SK-N-SH (cell line): Measurements from ENCODE around the gene GART. TPM values are rescaled to one million over a fixed set of nuclear protein-coding genes. Genes with fewer than 3 reads are reported as not detected.
A peak's percentile ranks its signal among the peaks of the same experiment; 100 is the strongest.

Source experiments
- CTCF ChIA-PET: fragments of 300-600, 350-600 bp; formaldehyde crosslinking; extraction: SDS; loops from one replicate; lab custom pipeline; 2021; lab: Yijun Ruan, JAX
- POLR2A ChIA-PET: fragments of 350-600 bp; sonication (Branson Sonifier 250); formaldehyde crosslinking; extraction: SDS; loops from one replicate; lab custom pipeline; 2020; ENCODE audit warnings: antibody characterized with exemption, inconsistent platforms; lab: Yijun Ruan, JAX
- DNase-seq: peaks from one replicate; pipeline ENCODE4 v3.0.0; 2012
- H2AFZ ChIP-seq: fragments of 200-600 bp; sonication (generic); 2 replicates; pipeline ENCODE4 v1.8.1; 2016; ENCODE audit warnings: antibody characterized with exemption, mild to moderate bottlenecking, low read depth
- H3F3A ChIP-seq: fragments of 200-600 bp; sonication (generic); replicated peaks from 2 replicates; pipeline ENCODE3; 2016; ENCODE audit warnings: antibody characterized with exemption, mild to moderate bottlenecking; ENCODE audit not compliant: insufficient read depth
- H3K27ac ChIP-seq, 2 experiments: fragments of 200-500 bp in 1 of 2; fragments of 200-600 bp in 1 of 2; sonication (Bioruptor generic) in 1 of 2; sonication (generic), shearing (Covaris generic) in 1 of 2; 2 replicates each; pipeline versions ENCODE4 v1.5.1 to v1.6.1; 2014 to 2016; ENCODE audit warnings: low read depth in 2 of 2, inconsistent platforms in 1 of 2, low read length in 1 of 2, mild to moderate bottlenecking in 1 of 2, mixed read lengths in 1 of 2
- H3K27me3 ChIP-seq: fragments of 200-600 bp; sonication (generic), shearing (Covaris generic); 2 replicates; pipeline ENCODE4 v1.6.1; 2016; ENCODE audit warnings: mixed run types; ENCODE audit not compliant: insufficient read depth
- H3K36me3 ChIP-seq, 2 experiments: fragments of 200-500 bp in 1 of 2; fragments of 200-600 bp in 1 of 2; sonication (Bioruptor generic) in 1 of 2; sonication (generic) in 1 of 2; replicated peaks in 1 of 2; 2 replicates each; pipeline versions ENCODE3 to v1.5.1; 2014 to 2016; ENCODE audit warnings: low read length in 1 of 2, mild to moderate bottlenecking in 1 of 2; ENCODE audit not compliant: insufficient read depth in 2 of 2, control insufficient read depth in 1 of 2
- H3K4me1 ChIP-seq, 2 experiments: fragments of 200-500 bp in 1 of 2; fragments of 200-600 bp in 1 of 2; sonication (Bioruptor generic) in 1 of 2; sonication (generic), shearing (Covaris generic) in 1 of 2; 2 replicates each; pipeline versions ENCODE4 v1.5.1 to v1.6.1; 2014 to 2016; ENCODE audit warnings: low read depth in 1 of 2, low read length in 1 of 2, mixed run types in 1 of 2; ENCODE audit not compliant: insufficient read depth in 2 of 2, control insufficient read depth in 1 of 2
- H3K4me2 ChIP-seq: fragments of 200-600 bp; sonication (generic), shearing (Covaris generic); 2 replicates; pipeline ENCODE4 v1.6.1; 2017; ENCODE audit warnings: mixed run types
- H3K4me3 ChIP-seq, 2 experiments: fragments of 200-500 bp in 1 of 2; fragments of 200-600 bp in 1 of 2; sonication (Bioruptor generic) in 1 of 2; sonication (generic), shearing (Covaris generic) in 1 of 2; 2 replicates each; pipeline versions ENCODE4 v1.5.1 to v1.8.1; 2014 to 2016; ENCODE audit warnings: low read depth in 2 of 2, inconsistent platforms in 1 of 2, low read length in 1 of 2, mild to moderate bottlenecking in 1 of 2, mixed read lengths in 1 of 2, moderate library complexity in 1 of 2
- H3K79me2 ChIP-seq: fragments of 200-600 bp; sonication (generic); 2 replicates; pipeline ENCODE4 v1.8.1; 2017; ENCODE audit warnings: mild to moderate bottlenecking; ENCODE audit not compliant: insufficient read depth
- H3K9ac ChIP-seq: fragments of 200-600 bp; sonication (generic); 2 replicates; pipeline ENCODE4 v1.6.1; 2017; ENCODE audit warnings: mixed run types
- H3K9me2 ChIP-seq: fragments of 200-600 bp; sonication (generic); 2 replicates; pipeline ENCODE4 v1.6.1; 2017; ENCODE audit warnings: mixed run types
- H3K9me3 ChIP-seq: fragments of 200-600 bp; sonication (generic); 2 replicates; pipeline ENCODE4 v1.6.1; 2017; ENCODE audit warnings: mixed run types, mild to moderate bottlenecking, moderate library complexity
- H4K20me1 ChIP-seq: fragments of 200-600 bp; sonication (generic); 2 replicates; pipeline ENCODE4 v1.6.1; 2017; ENCODE audit warnings: mild to moderate bottlenecking, mixed run types; ENCODE audit not compliant: insufficient read depth
- ELF1 ChIP-seq: IDR thresholded peaks from 2 replicates; pipeline ENCODE4 v1.4.0; 2012
- FOSL2 ChIP-seq: IDR thresholded peaks from 2 replicates; pipeline ENCODE4 v1.4.0; 2012; ENCODE audit warnings: low read depth, mild to moderate bottlenecking, moderate library complexity, borderline replicate concordance
- FOXJ3 ChIP-seq: sonication (generic); formaldehyde crosslinking; IDR thresholded peaks from 2 replicates; pipeline ENCODE4 v1.5.1; 2020; ENCODE audit warnings: mild to moderate bottlenecking, missing genetic modification reagents
- GABPA ChIP-seq: IDR thresholded peaks from 2 replicates; pipeline ENCODE4 v1.4.0; 2012; ENCODE audit warnings: low read depth, mild to moderate bottlenecking
- GATA2 ChIP-seq: sonication (generic); formaldehyde crosslinking; IDR thresholded peaks from 2 replicates; pipeline ENCODE4 v1.5.0; 2020; ENCODE audit warnings: mild to moderate bottlenecking, missing genetic modification reagents
- JUND ChIP-seq: IDR thresholded peaks from 2 replicates; pipeline ENCODE4 v1.4.0; 2012
- MAX ChIP-seq: IDR thresholded peaks from 2 replicates; pipeline ENCODE4 v1.4.0; 2012; ENCODE audit warnings: low read depth
- PBX3 ChIP-seq: IDR thresholded peaks from 2 replicates; pipeline ENCODE4; 2012
- RAD21 ChIP-seq: IDR thresholded peaks from 2 replicates; pipeline ENCODE4 v1.6.1; 2012; ENCODE audit warnings: mild to moderate bottlenecking, low read length
- RFX5 ChIP-seq: IDR thresholded peaks from 2 replicates; pipeline ENCODE4 v1.6.1; 2012; ENCODE audit warnings: mild to moderate bottlenecking, improper control_type of control experiment, low read length
- SIN3A ChIP-seq: IDR thresholded peaks from 2 replicates; pipeline ENCODE4 v1.6.1; 2012; ENCODE audit warnings: low read depth, mild to moderate bottlenecking, low read length, moderate library complexity, borderline replicate concordance
- SMC3 ChIP-seq: IDR thresholded peaks from 2 replicates; pipeline ENCODE4 v1.6.1; 2012; ENCODE audit warnings: low read depth, low read length, improper control_type of control experiment
- TAF1 ChIP-seq: IDR thresholded peaks from 2 replicates; pipeline ENCODE4 v1.6.1; 2012; ENCODE audit warnings: low read depth, mild to moderate bottlenecking, low read length, moderate library complexity, borderline replicate concordance
- TCF12 ChIP-seq: IDR thresholded peaks from 2 replicates; pipeline ENCODE4 v1.4.0; 2012
- USF2 ChIP-seq: fragments of 150-350 bp; IDR thresholded peaks from 2 replicates; pipeline ENCODE4 v1.6.1; 2017; ENCODE audit warnings: antibody characterized with exemption, low read length, low read depth, borderline replicate concordance
- YY1 ChIP-seq: IDR thresholded peaks from 2 replicates; pipeline ENCODE4 v1.4.0; 2012; ENCODE audit warnings: low read depth, mild to moderate bottlenecking
- WGBS: methylation state at CpG from one replicate; pipeline ENCODE4 v1.1.6; 2017; ENCODE audit warnings: low lambda C conversion rate; 5-methylcytosine and 5-hydroxymethylcytosine counted together
- polyA plus RNA-seq, 3 experiments: library from polyadenylated mRNA; depleted of rRNA; stranded (reverse); fragments of >200 nt; gene quantifications; 2 replicates each; pipeline ENCODE4 v1.2.3, GENCODE V29; 2012
- TF ChIP-seq, protein P1 (sequence below): fragments of 200-600 bp; sonication (generic); IDR thresholded peaks from 2 replicates; pipeline ENCODE4 v1.6.1; 2017; ENCODE audit warnings: antibody characterized with exemption, mild to moderate bottlenecking, moderate library complexity
- TF ChIP-seq, protein P2 (sequence below): fragments of 150-350 bp; IDR thresholded peaks from 2 replicates; pipeline ENCODE4 v1.6.1; 2016; ENCODE audit warnings: mild to moderate bottlenecking, low read depth, low read length

Gene GART
- polyA plus RNA-seq, 1 of the 3 experiments (the other 2 are of a cell fraction), result 17.3 TPM

- TF ChIP-seq PBX3 (peak; percentile 52; the same call in 1 of the 2 replicates), SIN3A (peak; percentile 25; the same call in 1 of the 2 replicates), GATA2 (no peak; the same call in 1 of the 2 replicates), SMC3 (no peak), YY1 (no peak), USF2 (no peak), TCF12 (0 out of 2 replicates have a peak, but pooled peaks have one; percentile 9), FOXJ3 (CRISPR knock-in tag) (no peak), FOSL2 (no peak), GABPA (no peak), MAX (no peak), RAD21 (no peak), ELF1 (no peak)
These were observed 46.8 kb upstream of the GART start, which contains the start of gene DONSON (continued) for GRCh38 chr21:33588485-33589335.

DNA sequence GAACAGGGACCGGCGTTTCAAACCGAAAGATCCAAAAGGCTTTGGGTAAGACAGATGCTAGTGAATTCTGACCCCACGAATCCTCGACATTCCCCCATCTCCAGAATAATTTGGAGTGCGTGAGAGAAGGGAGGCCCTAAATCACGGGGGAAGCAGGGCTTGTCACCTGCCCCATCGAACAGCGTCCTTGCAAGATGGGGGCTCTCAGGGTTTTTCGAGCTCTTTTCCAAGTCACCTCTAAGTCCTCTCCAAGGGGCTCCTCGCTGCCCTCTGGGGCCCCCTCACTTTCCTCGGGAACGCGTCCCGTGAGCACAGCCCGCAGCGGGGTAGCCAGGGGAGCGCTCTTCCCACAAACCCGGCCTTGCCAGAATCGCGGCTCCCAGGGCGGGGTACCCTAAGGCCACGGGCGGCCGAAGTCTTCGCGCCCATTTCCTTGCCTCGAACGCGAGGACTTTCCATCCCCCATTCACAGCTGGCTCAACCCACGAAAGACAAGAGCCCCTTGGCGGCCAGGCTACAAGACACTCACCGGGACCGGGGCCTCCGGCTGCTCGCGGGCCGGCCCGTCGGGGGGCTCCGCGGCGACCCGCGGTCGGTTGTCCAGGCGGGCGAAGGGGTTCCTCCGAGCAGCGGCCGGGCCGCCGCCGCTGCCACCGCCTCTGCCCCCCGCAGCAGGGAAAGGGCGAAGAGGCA, 46.0 kb upstream of the GART start:
- Histone ChIP-seq H3K9ac (peak overlapping the region; percentile 87), H3K4me3 (peak overlapping the region; percentile 84 to 88), H3K27ac (peak overlapping the region; percentile 71 to 76), H3K79me2 (peaks cover 34% of the 10 kb centered on the region), H2AFZ (peak overlapping the region; percentile 69), H3K36me3 (peaks cover 19 to 36% of the 10 kb centered on the region in 2 experiments), H3F3A (peaks cover 31% of the 10 kb centered on the region), H3K27me3 (no peaks in the 10 kb centered on the region), H3K4me1 (peaks cover 6% of the 10 kb centered on the region in 2 experiments; a peak in 3 of 4 replicates), H3K9me3 (no peaks in the 10 kb centered on the region), H4K20me1 (no peaks in the 10 kb centered on the region), H3K9me2 (no peaks in the 10 kb centered on the region), H3K4me2 (peak overlapping the region; percentile 85)
- under 1% methylated on average over 33 of the region's 57 CpGs for whole genome bisulfite sequencing
- ChIA-PET CTCF (interaction anchor here (1.0 to 5.7 kb wide), 3 partner anchors 9 to 18 kb away, joined by 3 to 50 read pairs (median 8); no protein-coding TSS in a partner anchor), POLR2A (interaction anchor here (0.9 to 2.0 kb wide), 6 partner anchors 14 to 160 kb away, joined by 3 to 7 read pairs (median 4); partner anchors contain the start of genes SON and TMEM50B)
- no peak for DNase-seq
- no peak for TF ChIP-seq TCF12
- TF ChIP-seq, protein P1, sequence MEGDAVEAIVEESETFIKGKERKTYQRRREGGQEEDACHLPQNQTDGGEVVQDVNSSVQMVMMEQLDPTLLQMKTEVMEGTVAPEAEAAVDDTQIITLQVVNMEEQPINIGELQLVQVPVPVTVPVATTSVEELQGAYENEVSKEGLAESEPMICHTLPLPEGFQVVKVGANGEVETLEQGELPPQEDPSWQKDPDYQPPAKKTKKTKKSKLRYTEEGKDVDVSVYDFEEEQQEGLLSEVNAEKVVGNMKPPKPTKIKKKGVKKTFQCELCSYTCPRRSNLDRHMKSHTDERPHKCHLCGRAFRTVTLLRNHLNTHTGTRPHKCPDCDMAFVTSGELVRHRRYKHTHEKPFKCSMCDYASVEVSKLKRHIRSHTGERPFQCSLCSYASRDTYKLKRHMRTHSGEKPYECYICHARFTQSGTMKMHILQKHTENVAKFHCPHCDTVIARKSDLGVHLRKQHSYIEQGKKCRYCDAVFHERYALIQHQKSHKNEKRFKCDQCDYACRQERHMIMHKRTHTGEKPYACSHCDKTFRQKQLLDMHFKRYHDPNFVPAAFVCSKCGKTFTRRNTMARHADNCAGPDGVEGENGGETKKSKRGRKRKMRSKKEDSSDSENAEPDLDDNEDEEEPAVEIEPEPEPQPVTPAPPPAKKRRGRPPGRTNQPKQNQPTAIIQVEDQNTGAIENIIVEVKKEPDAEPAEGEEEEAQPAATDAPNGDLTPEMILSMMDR, result peak; percentile 16; the same call in 1 of the 2 replicates
- no peak for TF ChIP-seq USF2
- no peak for TF ChIP-seq GABPA
- TF ChIP-seq RFX5, result no peak
- TF ChIP-seq, protein P2, sequence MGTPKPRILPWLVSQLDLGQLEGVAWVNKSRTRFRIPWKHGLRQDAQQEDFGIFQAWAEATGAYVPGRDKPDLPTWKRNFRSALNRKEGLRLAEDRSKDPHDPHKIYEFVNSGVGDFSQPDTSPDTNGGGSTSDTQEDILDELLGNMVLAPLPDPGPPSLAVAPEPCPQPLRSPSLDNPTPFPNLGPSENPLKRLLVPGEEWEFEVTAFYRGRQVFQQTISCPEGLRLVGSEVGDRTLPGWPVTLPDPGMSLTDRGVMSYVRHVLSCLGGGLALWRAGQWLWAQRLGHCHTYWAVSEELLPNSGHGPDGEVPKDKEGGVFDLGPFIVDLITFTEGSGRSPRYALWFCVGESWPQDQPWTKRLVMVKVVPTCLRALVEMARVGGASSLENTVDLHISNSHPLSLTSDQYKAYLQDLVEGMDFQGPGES, result no peak
- TF ChIP-seq JUND, result no peak
- TF ChIP-seq TAF1, result no peak
